Uterus (tissue), 2 donors: ENCODE measurements around the gene HSPA4.
"Not testable (repeated sequence)": the region's sequence is repeated elsewhere in the genome, so short reads cannot be mapped to it uniquely, and the experiment has no call there.

Source experiments
- POLR2A ChIP-seq, 2 donors: fragments of 450-650 bp; IDR thresholded peaks; one replicate each; pipeline ENCODE4 v1.6.1; 2016; ENCODE audit warnings: antibody characterized with exemption in 2 of 2, mild to moderate bottlenecking in 1 of 2, moderate library complexity in 1 of 2
- TF ChIP-seq, protein P1 (sequence below), 4 experiments: fragments of 200-600 bp in 2 of 4; fragments of 450-650 bp in 2 of 4; sonication (generic) in 2 of 4; IDR thresholded peaks; one replicate each; pipeline ENCODE4 v1.5.1; 2016 to 2019; ENCODE audit warnings: antibody characterized with exemption in 4 of 4, mild to moderate bottlenecking in 2 of 4, moderate library complexity in 1 of 4

DNA sequence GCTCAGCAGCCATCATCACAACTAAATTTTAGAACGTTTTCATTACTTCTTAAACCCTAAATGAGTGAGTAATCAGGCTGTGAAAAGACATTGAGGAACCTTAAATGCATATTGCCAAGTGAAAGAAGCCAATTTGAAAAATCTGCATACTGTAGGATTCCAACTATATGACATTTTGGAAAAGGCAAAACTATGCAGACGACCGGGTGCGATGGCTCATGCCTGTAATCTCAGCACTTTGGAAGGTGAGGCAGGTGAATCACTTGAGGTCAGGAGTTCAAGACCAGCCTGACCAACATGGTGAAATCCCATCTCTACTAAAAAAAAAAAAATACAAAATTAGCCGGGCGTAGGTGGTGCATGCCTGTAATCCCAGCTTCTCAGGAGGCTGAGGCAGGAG lies 33.4 kb downstream of the HSPA4 start:
- TF ChIP-seq POLR2A (IDR thresholded peaks at IDR 0.05), result not testable (repeated sequence)
- TF ChIP-seq, protein P1, sequence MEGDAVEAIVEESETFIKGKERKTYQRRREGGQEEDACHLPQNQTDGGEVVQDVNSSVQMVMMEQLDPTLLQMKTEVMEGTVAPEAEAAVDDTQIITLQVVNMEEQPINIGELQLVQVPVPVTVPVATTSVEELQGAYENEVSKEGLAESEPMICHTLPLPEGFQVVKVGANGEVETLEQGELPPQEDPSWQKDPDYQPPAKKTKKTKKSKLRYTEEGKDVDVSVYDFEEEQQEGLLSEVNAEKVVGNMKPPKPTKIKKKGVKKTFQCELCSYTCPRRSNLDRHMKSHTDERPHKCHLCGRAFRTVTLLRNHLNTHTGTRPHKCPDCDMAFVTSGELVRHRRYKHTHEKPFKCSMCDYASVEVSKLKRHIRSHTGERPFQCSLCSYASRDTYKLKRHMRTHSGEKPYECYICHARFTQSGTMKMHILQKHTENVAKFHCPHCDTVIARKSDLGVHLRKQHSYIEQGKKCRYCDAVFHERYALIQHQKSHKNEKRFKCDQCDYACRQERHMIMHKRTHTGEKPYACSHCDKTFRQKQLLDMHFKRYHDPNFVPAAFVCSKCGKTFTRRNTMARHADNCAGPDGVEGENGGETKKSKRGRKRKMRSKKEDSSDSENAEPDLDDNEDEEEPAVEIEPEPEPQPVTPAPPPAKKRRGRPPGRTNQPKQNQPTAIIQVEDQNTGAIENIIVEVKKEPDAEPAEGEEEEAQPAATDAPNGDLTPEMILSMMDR (IDR thresholded peaks at IDR 0.05), result not testable (repeated sequence)
